Muscle layer of duodenum (tissue), 2 donors: ENCODE measurements around the gene SYVN1.

Experiments used
- H3K27ac ChIP-seq: one replicate; pipeline ENCODE4 v1.7.0; 2013; ENCODE audit warnings: mild to moderate bottlenecking, low read length
- H3K27me3 ChIP-seq: one replicate; pipeline ENCODE4 v1.7.0; 2013; ENCODE audit warnings: low read depth, mild to moderate bottlenecking, control low read depth, low read length
- H3K36me3 ChIP-seq, 2 donors: one replicate each; pipeline ENCODE4 v1.7.0; 2013; ENCODE audit warnings: low read length in 2 of 2, control low read depth in 1 of 2, mild to moderate bottlenecking in 1 of 2; ENCODE audit not compliant: insufficient read depth in 2 of 2, control insufficient read depth in 1 of 2
- H3K4me1 ChIP-seq, 2 donors: one replicate each; pipeline ENCODE4 v1.7.0; 2013; ENCODE audit warnings: low read length in 2 of 2, mild to moderate bottlenecking in 2 of 2, control low read depth in 1 of 2, moderate library complexity in 1 of 2; ENCODE audit not compliant: insufficient read depth in 2 of 2, control insufficient read depth in 1 of 2
- H3K4me3 ChIP-seq, 2 donors: one replicate each; pipeline ENCODE4 v1.7.0; 2013; ENCODE audit warnings: low read length in 2 of 2, low read depth in 1 of 2, mild to moderate bottlenecking in 1 of 2
- H3K9me3 ChIP-seq, 2 donors: one replicate each; pipeline ENCODE4 v1.7.0; 2013; ENCODE audit warnings: low read length in 2 of 2, control low read depth in 1 of 2, mild to moderate bottlenecking in 1 of 2; ENCODE audit not compliant: control insufficient read depth in 1 of 2
- donor health status: healthy.

SYVN1 gene

DNA sequence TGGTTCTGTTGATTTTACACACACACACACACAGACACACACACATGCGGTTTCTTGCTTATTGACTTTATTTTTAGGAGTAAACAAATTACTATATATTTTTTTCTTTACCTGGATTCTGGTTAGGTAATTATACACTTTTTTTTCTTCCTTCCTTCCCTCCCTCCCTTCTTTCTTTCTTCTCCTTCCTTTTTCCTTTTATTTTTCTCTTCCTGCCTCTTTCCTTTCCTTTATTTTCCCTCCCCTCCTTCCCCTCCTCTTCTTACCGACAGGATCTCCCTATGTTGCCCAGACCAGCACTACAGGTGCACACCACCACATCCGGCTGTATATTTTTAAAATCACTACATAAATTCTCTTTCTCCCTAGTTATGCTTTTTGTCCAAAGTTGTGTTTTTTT is 32.6 kb upstream of the SYVN1 start:
- Histone ChIP-seq H3K27ac (no peak overlapping the region), H3K9me3 (no peaks in the 10 kb centered on the region), H3K4me1 (no peaks in the 10 kb centered on the region), H3K36me3 (no peaks in the 10 kb centered on the region), H3K27me3 (no peaks in the 10 kb centered on the region), H3K4me3 (no peak overlapping the region)

GRCh38 chr11:65165410-65166317 is 31.3 kb upstream of the SYVN1 start:
- no peaks in the 10 kb centered on the region for H3K9me3 ChIP-seq
- H3K4me3 ChIP-seq: peak overlapping the region; percentile 16 to 59
- H3K36me3 ChIP-seq: no peaks in the 10 kb centered on the region
- peak overlapping the region; percentile 58 for H3K27ac ChIP-seq
- H3K27me3 ChIP-seq: no peaks in the 10 kb centered on the region
- no peaks in the 10 kb centered on the region for H3K4me1 ChIP-seq

- H3K27me3 ChIP-seq: no peaks in the 10 kb centered on the region
- no peaks in the 10 kb centered on the region for H3K9me3 ChIP-seq
- no peaks in the 10 kb centered on the region for H3K36me3 ChIP-seq
- no peak overlapping the region for H3K27ac ChIP-seq
- no peaks in the 10 kb centered on the region for H3K4me1 ChIP-seq
- no peak overlapping the region for H3K4me3 ChIP-seq
Measured at GRCh38 chr11:65163684-65164083, 29.4 kb upstream of the SYVN1 start.

GRCh38 chr11:65160643-65161042 is 26.3 kb upstream of the SYVN1 start:
- Histone ChIP-seq H3K27me3 (no peaks in the 10 kb centered on the region), H3K27ac (no peak overlapping the region)

DNA sequence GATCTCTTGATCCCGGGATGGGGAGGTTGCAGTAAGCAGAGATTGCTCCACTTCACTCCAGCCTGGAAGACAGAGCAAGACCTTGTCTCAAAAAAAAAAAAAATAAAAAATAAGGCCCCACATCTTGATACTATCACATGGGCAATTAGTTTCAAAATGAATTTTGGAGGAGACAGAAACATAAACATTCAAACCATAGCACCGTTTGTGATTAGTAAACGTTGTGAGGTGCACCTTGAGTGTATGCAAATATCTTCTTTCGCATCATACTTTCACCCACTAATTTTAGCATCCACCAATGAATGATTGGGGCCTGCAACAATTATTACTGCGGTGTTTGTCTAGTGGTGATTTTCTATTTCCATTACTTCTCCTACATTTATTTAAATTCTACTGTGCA is 24.7 kb upstream of the SYVN1 start:
- Histone ChIP-seq H3K27ac (no peak overlapping the region), H3K4me1 (no peaks in the 10 kb centered on the region), H3K36me3 (no peaks in the 10 kb centered on the region), H3K4me3 (no peak overlapping the region), H3K9me3 (no peaks in the 10 kb centered on the region), H3K27me3 (no peaks in the 10 kb centered on the region)

More at GRCh38 chr11:65160643-65161042, 26.3 kb upstream of the SYVN1 start:
- Histone ChIP-seq H3K9me3 (no peaks in the 10 kb centered on the region), H3K4me1 (no peaks in the 10 kb centered on the region), H3K36me3 (no peaks in the 10 kb centered on the region), H3K4me3 (no peak overlapping the region)

- Histone ChIP-seq H3K27me3 (no peaks in the 10 kb centered on the region), H3K4me3 (no peak overlapping the region), H3K9me3 (no peaks in the 10 kb centered on the region), H3K4me1 (no peaks in the 10 kb centered on the region), H3K36me3 (no peaks in the 10 kb centered on the region), H3K27ac (no peak overlapping the region)
Measured at GRCh38 chr11:65157336-65157735, 23.0 kb upstream of the SYVN1 start.

DNA sequence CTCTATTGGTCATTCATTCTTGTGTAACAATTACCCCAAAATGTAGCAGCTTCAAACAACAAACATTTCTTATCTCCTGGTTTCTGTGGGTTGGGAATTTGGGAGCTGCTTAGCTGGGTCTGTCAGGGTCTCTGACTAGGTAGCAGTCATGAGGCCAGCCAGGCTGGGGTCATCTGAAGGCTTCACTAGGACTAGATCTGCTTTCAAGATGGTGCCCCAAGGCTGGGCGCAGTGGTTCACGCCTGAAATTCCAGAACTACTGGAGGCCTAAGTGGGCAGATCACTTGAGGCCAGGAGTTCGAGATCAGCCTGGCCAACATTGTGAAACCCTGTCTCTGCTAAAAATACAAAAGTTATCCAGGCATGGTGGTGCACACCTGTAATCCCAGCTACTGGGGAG is 22.6 kb upstream of the SYVN1 start:
- H3K4me1 ChIP-seq: no peaks in the 10 kb centered on the region

DNA sequence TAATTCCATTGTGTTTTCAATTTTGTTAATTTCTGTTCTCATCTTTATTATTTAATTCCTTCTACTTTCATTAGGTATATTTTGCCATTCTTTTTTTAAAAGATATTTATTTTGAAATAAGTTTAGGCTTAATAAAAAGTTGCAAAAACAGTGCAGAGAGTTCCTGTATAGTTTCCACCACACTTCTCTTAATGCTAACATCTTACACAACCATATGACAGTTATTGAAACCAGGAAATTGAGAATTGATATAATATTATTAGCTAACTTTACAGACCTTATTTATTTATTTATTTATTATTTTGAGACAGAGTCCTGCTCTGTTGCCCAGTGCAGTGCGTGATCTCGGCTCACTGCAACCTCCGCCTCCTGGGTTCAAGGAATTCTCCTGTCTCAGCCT is 21.9 kb upstream of the SYVN1 start:
- no peak overlapping the region for H3K27ac ChIP-seq
- H3K27me3 ChIP-seq: no peaks in the 10 kb centered on the region
- H3K9me3 ChIP-seq: no peaks in the 10 kb centered on the region
- H3K36me3 ChIP-seq: no peaks in the 10 kb centered on the region
- H3K4me3 ChIP-seq: no peak overlapping the region
- no peaks in the 10 kb centered on the region for H3K4me1 ChIP-seq

More for the DNA sequence above, 22.6 kb upstream of the SYVN1 start:
- Histone ChIP-seq H3K4me3 (no peak overlapping the region), H3K27me3 (no peaks in the 10 kb centered on the region), H3K27ac (no peak overlapping the region), H3K36me3 (no peaks in the 10 kb centered on the region), H3K9me3 (no peaks in the 10 kb centered on the region)

DNA sequence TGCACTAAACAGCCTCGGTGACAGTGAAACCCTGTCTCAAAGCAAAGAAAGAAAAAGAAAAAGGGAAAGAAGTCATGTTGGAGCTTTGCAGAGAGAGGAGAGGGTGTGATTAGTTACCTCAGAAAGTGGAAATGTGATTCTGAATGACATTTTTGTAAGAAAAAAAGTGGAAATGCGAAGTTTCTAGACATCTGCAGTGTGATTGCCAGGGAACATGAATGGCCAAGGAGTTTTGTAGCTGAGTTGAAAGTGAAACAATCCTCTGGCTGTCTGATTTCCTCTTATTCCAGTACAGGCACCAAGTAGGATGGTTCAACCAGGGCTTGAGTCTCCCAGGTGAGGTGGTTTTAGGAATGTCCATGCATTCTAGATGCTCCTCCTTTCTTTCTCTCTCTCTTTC is 17.8 kb upstream of the SYVN1 start:
- Histone ChIP-seq H3K9me3 (no peaks in the 10 kb centered on the region), H3K27ac (no peak overlapping the region), H3K4me1 (peaks cover 0 to 7% of the 10 kb centered on the region in 2 donors), H3K36me3 (no peaks in the 10 kb centered on the region), H3K27me3 (no peaks in the 10 kb centered on the region), H3K4me3 (no peak overlapping the region)

DNA sequence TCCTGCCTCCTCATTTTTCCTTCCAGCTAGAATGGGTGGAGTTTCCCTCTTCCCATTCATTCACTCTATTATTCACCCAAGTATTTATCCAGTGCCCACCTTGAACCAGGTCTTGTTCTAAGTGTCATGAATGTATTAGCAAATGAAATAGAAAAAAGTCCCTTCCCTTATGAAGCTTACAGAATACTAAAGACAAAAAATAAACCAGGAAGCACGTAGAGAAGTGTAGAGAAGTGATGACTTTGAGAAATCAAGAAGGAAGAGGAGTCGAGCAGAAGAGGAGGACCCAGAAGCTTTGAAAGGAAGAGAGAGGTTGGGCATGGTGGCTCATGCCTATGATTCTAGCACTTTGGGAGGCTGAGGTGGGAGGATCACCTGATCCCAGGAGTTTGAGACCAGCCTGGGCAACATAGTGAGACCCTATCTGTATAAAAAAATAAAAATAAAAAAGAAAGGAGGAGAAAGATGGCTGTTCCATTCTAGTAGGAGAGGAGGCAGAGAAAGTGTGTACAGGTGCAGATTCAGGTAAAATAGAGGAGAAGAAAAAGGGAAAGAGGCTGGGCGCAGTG is 17.1 kb upstream of the SYVN1 start:
- Histone ChIP-seq H3K27ac (peak overlapping the region; percentile 49), H3K36me3 (no peaks in the 10 kb centered on the region), H3K9me3 (no peaks in the 10 kb centered on the region), H3K4me1 (peaks cover 0 to 7% of the 10 kb centered on the region in 2 donors), H3K4me3 (no peak overlapping the region), H3K27me3 (no peaks in the 10 kb centered on the region)

- Histone ChIP-seq H3K27me3 (no peaks in the 10 kb centered on the region), H3K27ac (peak overlapping the region; percentile 49), H3K36me3 (no peaks in the 10 kb centered on the region), H3K4me1 (peaks cover 0 to 7% of the 10 kb centered on the region in 2 donors), H3K9me3 (no peaks in the 10 kb centered on the region), H3K4me3 (no peak overlapping the region)
Measured at GRCh38 chr11:65150509-65151299, 16.4 kb upstream of the SYVN1 start.
